GM10248 (cell line): ENCODE data around the gene ASMTL.

Experiments used
- CTCF ChIA-PET: fragments of 300-600 bp; sonication (Branson Sonifier 250); formaldehyde crosslinking; extraction: SDS; loops from one replicate; lab custom pipeline; 2021; ENCODE audit warnings: antibody characterized with exemption; lab: Yijun Ruan, JAX
- POLR2A ChIA-PET: fragments of 350-650 bp; sonication (Branson Sonifier 250); formaldehyde crosslinking; extraction: SDS; loops from one replicate; lab custom pipeline; 2020; ENCODE audit warnings: antibody characterized with exemption; lab: Yijun Ruan, JAX
- DNase-seq: peaks from one replicate; pipeline ENCODE4 v3.0.0; 2012; ENCODE audit errors: extremely low spot score
- CTCF ChIP-seq: IDR thresholded peaks from 2 replicates; pipeline ENCODE4 v1.5.1; 2012; ENCODE audit warnings: mild to moderate bottlenecking, low read depth; ENCODE audit errors: extremely low read depth, missing control alignments, control extremely low read depth

The ASMTL gene

GRCh38 chrX:1464971-1465285 is 12.2 kb upstream of the ASMTL start:
- TF ChIP-seq CTCF = no peak
- no peak for DNase-seq
- POLR2A ChIA-PET = no interaction called here
- CTCF ChIA-PET = no interaction called here

DNA sequence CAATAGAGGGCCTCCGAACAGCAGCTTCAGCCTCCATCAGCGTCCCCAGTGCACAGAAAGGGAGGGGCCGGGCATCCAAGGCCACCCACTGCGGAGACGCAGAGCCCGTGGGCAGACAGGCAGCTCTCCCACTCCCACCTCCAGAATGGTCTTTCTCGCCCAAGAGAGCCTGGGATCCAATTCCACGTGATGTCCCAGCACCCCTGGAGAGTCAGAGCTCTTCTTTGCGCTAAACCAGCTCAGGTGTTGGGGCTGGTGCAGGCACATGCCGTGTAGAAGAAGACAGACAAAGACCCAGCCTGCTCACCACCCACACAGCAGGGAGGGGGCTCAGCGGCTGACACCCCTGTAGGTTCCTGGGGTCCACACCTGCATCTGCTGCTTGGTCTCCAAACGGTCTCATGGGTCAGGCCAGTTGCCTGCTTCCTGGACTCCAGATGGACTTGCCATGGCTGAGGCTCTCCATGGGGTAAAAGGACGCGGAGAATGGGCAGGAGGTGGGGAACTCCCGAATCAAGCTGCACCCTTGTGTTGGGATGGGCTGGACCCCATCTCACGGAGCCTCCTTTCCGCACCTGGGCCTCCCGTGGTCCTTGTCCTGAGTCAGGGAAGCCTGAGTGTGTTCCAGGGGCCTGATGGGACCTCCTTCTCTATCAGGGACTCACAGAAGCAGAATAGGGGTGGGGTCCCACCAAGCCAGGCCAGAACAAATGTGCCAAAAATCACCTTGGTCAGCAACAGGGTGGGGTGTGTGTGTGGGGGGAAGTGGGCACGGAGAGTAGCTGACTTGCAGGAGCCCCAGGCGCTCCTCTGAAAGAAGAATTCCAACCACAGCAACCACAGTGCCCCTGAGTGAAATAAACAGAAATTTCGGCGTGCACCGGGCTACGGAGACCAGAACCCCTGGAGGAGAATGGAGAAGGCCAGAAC is 11.6 kb upstream of the ASMTL start:
- CTCF ChIA-PET = no interaction called here
- no peak for DNase-seq
- POLR2A ChIA-PET = no interaction called here
- TF ChIP-seq CTCF = no peak

GRCh38 chrX:1463581-1463980 is 10.9 kb upstream of the ASMTL start:
- DNase-seq = no peak
- no peak for TF ChIP-seq CTCF
- ChIA-PET CTCF (no interaction called here), POLR2A (no interaction called here)

GRCh38 chrX:1462596-1463251 is 10.0 kb upstream of the ASMTL start:
- ChIA-PET POLR2A (no interaction called here), CTCF (no interaction called here)
- DNase-seq = no peak
- TF ChIP-seq CTCF = no peak

DNA sequence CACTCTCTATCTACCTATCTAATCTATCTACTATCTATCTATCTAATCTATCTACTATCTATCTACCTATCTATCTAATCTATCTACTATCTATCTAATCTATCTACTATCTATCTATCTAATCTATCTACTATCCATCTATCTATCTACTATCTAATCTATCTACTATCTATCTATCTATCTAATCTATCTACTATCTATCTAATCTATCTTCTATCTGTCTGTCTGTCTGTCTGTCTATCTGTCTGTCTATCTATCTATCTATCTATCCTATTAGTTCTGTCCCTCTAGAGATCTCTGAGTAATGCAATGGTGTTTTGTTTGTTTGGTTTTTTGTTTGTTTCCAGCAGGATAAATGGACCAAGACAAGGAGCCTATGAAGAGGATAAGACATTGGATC is 9.4 kb upstream of the ASMTL start:
- no peak for TF ChIP-seq CTCF
- CTCF ChIA-PET = no interaction called here
- POLR2A ChIA-PET = no interaction called here
- DNase-seq = no peak

DNA sequence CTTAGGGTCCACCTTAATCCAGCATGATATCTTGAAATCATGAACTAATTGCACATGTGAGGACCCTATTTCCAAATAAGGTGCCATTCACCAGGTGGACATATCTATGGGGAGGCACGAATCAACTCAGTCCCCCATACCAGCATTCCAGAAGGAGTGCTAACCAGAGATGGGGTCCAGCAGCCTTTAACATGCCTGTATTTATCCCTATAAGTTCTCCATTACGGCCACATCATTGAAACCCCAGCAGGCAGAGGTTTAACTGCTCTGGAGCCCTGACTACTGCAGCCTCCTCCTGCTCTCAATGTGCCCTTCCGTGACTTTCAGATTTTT is 3.2 kb upstream of the ASMTL start:
- DNase-seq = no peak
- TF ChIP-seq CTCF = no peak
- CTCF ChIA-PET = no interaction called here
- POLR2A ChIA-PET = no interaction called here
